MM.1S (cell line): ENCODE data around the gene YY1.

Experiments used
- DNase-seq: peaks from one replicate; pipeline ENCODE4 v3.0.0-alpha.2; 2015
- H2AFZ ChIP-seq: fragments of 300-600 bp; sonication (generic); 2 replicates; pipeline ENCODE4 v1.6.0; 2016; ENCODE audit warnings: antibody characterized with exemption, low read length
- H3F3A ChIP-seq: fragments of 300-600 bp; sonication (generic); 2 replicates; pipeline ENCODE4 v1.6.1; 2016; ENCODE audit warnings: mild to moderate bottlenecking, antibody characterized with exemption, low read length, moderate library complexity, mixed read lengths; ENCODE audit not compliant: insufficient read depth
- H3K27ac ChIP-seq: fragments of 300-600 bp; sonication (generic); 2 replicates; pipeline ENCODE4 v1.5.1; 2016; ENCODE audit warnings: mild to moderate bottlenecking, low read length
- H3K27me3 ChIP-seq: fragments of 300-600 bp; sonication (generic); replicated peaks from 2 replicates; pipeline ENCODE4 v1.6.0; 2016; ENCODE audit warnings: low read length; ENCODE audit not compliant: insufficient read depth
- H3K36me3 ChIP-seq: fragments of 300-600 bp; sonication (generic); replicated peaks from 2 replicates; pipeline ENCODE4 v1.6.1; 2016; ENCODE audit warnings: mild to moderate bottlenecking, low read length, mixed read lengths; ENCODE audit not compliant: insufficient read depth
- H3K4me1 ChIP-seq: fragments of 300-600 bp; sonication (generic); 2 replicates; pipeline ENCODE4 v1.6.1; 2016; ENCODE audit warnings: low read length, mixed read lengths
- H3K4me2 ChIP-seq: fragments of 300-600 bp; sonication (generic); 2 replicates; pipeline ENCODE4 v1.6.0; 2016; ENCODE audit warnings: low read depth, low read length
- H3K4me3 ChIP-seq: fragments of 300-600 bp; sonication (generic); 2 replicates; pipeline ENCODE4 v1.5.1; 2016; ENCODE audit warnings: low read length, mixed read lengths
- H3K79me2 ChIP-seq: fragments of 300-600 bp; sonication (generic); 2 replicates; pipeline ENCODE4 v1.6.1; 2016; ENCODE audit warnings: mixed run types, low read length, mixed read lengths
- H3K9ac ChIP-seq: fragments of 300-600 bp; sonication (generic); 2 replicates; pipeline ENCODE4 v1.6.1; 2016; ENCODE audit warnings: low read length, mixed read lengths
- H3K9me2 ChIP-seq: fragments of 300-600 bp; sonication (generic); replicated peaks from 2 replicates; pipeline ENCODE4 v1.6.1; 2016; ENCODE audit warnings: mild to moderate bottlenecking, low read length, mixed read lengths; ENCODE audit not compliant: insufficient read depth
- H3K9me3 ChIP-seq: fragments of 300-600 bp; sonication (generic); replicated peaks from 2 replicates; pipeline ENCODE4 v1.6.1; 2016; ENCODE audit warnings: mild to moderate bottlenecking, low read length, mixed read lengths; ENCODE audit not compliant: insufficient read depth
- H4K20me1 ChIP-seq: fragments of 300-600 bp; sonication (generic); 2 replicates; pipeline ENCODE4 v1.6.1; 2016; ENCODE audit warnings: mild to moderate bottlenecking, low read length, moderate library complexity, mixed read lengths; ENCODE audit not compliant: insufficient read depth
- CTCF ChIP-seq: fragments of 300-600 bp; sonication (generic); IDR thresholded peaks from 2 replicates; pipeline ENCODE4 v1.5.1; 2016; ENCODE audit warnings: antibody characterized with exemption, low read length, mixed read lengths
- EZH2 ChIP-seq: fragments of 300-600 bp; sonication (generic); optimal IDR thresholded peaks from 2 replicates; pipeline ENCODE3; 2017; ENCODE audit warnings: low read depth, mild to moderate bottlenecking, antibody characterized with exemption, low read length, mixed read lengths
- EZH2phosphoT487 ChIP-seq: fragments of 300-600 bp; sonication (generic); IDR thresholded peaks from 2 replicates; pipeline ENCODE4 v1.6.1; 2018; ENCODE audit warnings: antibody characterized with exemption, low read length

Gene YY1

DNA sequence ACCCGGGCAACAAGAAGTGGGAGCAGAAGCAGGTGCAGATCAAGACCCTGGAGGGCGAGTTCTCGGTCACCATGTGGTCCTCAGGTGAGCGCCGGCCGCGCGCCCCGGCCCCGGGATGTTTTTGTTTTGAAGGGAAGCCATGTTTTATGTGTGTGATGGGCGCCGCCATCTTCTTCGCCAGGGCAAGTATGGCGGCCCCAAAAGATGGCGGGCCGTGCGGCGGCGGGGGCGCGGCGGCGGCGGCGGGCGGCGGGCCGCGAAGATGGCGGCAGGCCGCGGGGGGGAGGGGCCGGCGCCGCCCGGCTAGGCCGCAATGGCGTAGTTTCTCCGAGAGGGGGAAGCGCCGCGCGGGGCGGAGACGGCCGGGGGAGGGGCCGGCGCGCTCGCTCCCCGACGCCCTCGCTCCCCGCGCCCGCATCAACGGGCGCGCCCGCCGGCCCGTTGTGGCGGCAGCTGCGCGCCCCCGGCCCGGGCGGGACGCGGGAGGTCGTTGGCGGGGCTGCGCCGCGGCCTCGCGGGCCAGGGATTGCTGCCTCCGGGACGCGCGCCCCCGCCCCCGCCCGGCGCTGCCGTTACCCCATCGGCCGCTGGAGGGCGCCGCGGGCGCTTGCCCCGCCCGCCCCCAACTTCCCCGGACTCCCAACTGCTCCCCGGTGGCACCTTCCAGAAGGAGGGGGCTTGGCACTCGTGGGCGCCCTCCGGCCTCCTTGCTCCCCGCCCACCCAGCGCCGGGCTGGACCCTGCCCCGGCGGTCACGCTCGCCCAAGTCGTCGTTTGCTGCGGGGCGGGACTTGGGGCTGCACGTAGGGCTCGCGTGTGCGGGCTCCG lies 1.1 kb downstream of the YY1 start:
- Histone ChIP-seq H4K20me1 (peaks cover 22% of the 10 kb centered on the region; the same call in 1 of the 2 replicates), H3K4me2 (peak overlapping the region; percentile 86)

DNA sequence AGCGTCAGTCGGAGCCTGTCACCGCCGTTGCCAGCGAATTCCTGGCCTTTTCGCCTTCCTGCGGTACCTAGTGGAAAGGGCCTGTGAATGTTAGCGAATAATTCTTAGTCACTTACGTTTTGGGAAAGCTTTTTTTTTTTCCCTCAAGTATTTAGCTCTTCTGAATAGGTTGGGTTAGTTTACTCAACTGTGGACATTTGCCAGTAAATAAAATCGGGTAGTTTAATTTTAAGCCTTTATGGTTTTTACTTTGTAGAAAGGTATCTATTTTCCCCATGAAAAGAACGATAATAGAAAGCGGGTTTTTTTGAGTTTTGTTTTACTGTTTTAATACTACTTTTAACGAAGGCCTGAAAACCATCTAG lies 1.7 kb downstream of the YY1 start:
- peaks cover 3% of the 10 kb centered on the region; the same call in 1 of the 2 replicates for H3F3A ChIP-seq
- no peak overlapping the region for H3K27ac ChIP-seq
- peaks cover 80% of the 10 kb centered on the region for H3K79me2 ChIP-seq
- H3K4me2 ChIP-seq = peak overlapping the region; percentile 86
- 0 out of 2 replicates have a peak, but pooled peaks cover 6% of the 10 kb centered on the region for H3K4me1 ChIP-seq
- DNase-seq = no peak
- H3K9me3 ChIP-seq = no peaks in the 10 kb centered on the region
- TF ChIP-seq CTCF (no peak; the same call in 1 of the 2 replicates), EZH2 (no peak), EZH2phosphoT487 (no peak)
- no peaks in the 10 kb centered on the region for H3K27me3 ChIP-seq
- peaks cover 28% of the 10 kb centered on the region; the same call in 1 of the 2 replicates for H4K20me1 ChIP-seq
- H3K9ac ChIP-seq = peak overlapping the region; percentile 40; the same call in 1 of the 2 replicates
- no peaks in the 10 kb centered on the region for H3K36me3 ChIP-seq
- peak overlapping the region; percentile 66 for H3K4me3 ChIP-seq
- no peak overlapping the region for H2AFZ ChIP-seq
- no peaks in the 10 kb centered on the region for H3K9me2 ChIP-seq

More for the DNA sequence above, 1.1 kb downstream of the YY1 start:
- TF ChIP-seq EZH2phosphoT487 = no peak
- peak; percentile 34 for TF ChIP-seq CTCF
- TF ChIP-seq EZH2 = no peak
- peak; percentile 60 for DNase-seq
- Histone ChIP-seq H3K9me2 (no peaks in the 10 kb centered on the region), H3K9ac (peak overlapping the region; percentile 85), H3K9me3 (no peaks in the 10 kb centered on the region), H3K27ac (peak overlapping the region; percentile 78; the same call in 1 of the 2 replicates), H3K27me3 (no peaks in the 10 kb centered on the region), H3K4me3 (peak overlapping the region; percentile 80), H3K36me3 (no peaks in the 10 kb centered on the region), H3K79me2 (peaks cover 75% of the 10 kb centered on the region), H3K4me1 (0 out of 2 replicates have a peak, but pooled peaks cover 6% of the 10 kb centered on the region), H2AFZ (no peak overlapping the region), H3F3A (peaks cover 3% of the 10 kb centered on the region; the same call in 1 of the 2 replicates)

DNA sequence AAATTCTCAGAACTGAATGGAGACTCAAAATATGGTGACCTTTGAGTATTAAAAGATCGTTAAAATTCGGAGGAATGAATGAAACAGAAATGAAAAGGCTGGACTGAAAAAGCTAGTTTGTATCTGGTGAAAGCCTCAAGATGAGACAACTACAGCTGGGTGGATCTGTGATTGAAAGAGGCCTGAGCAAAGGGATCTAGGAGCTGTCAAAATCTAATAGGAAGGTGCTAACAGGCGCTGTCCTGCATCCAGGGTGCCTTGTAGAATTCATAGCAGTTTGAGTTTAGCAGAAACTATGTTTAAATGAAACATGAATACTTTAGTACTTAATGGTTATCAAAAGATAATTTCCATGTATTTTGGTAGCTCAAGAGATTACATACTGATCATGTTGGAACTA lies 2.3 kb downstream of the YY1 start:
- no peaks in the 10 kb centered on the region for H3K9me3 ChIP-seq
- H3K4me1 ChIP-seq = 0 out of 2 replicates have a peak, but pooled peaks cover 6% of the 10 kb centered on the region
- no peaks in the 10 kb centered on the region for H3K27me3 ChIP-seq
- DNase-seq = no peak
- H3F3A ChIP-seq = peaks cover 3% of the 10 kb centered on the region; the same call in 1 of the 2 replicates
- no peak overlapping the region for H2AFZ ChIP-seq
- H3K79me2 ChIP-seq = peaks cover 80% of the 10 kb centered on the region
- H3K9ac ChIP-seq = peak overlapping the region; percentile 40; the same call in 1 of the 2 replicates
- no peak overlapping the region for H3K27ac ChIP-seq
- H3K36me3 ChIP-seq = no peaks in the 10 kb centered on the region
- H3K9me2 ChIP-seq = no peaks in the 10 kb centered on the region
- peak overlapping the region; percentile 66 for H3K4me3 ChIP-seq
- H3K4me2 ChIP-seq = peak overlapping the region; percentile 86
- no peak for TF ChIP-seq EZH2phosphoT487
- no peak for TF ChIP-seq CTCF
- no peak for TF ChIP-seq EZH2
- H4K20me1 ChIP-seq = peaks cover 33% of the 10 kb centered on the region
